B cell (primary cell): Measurements from ENCODE around the gene NR3C2.

Experiments
- EZH2 ChIP-seq: IDR thresholded peaks from 2 replicates; pipeline ENCODE4 v1.6.1; 2012; ENCODE audit warnings: borderline replicate concordance, low read depth, mild to moderate bottlenecking, moderate library complexity, low read length; ENCODE audit not compliant: insufficient read depth, poor library complexity, severe bottlenecking
- TF ChIP-seq, protein P1 (sequence below): fragments of 200-600 bp; IDR thresholded peaks from one replicate; pipeline ENCODE4 v1.8.0; 2022; ENCODE audit warnings: antibody characterized with exemption, mild to moderate bottlenecking

DNA sequence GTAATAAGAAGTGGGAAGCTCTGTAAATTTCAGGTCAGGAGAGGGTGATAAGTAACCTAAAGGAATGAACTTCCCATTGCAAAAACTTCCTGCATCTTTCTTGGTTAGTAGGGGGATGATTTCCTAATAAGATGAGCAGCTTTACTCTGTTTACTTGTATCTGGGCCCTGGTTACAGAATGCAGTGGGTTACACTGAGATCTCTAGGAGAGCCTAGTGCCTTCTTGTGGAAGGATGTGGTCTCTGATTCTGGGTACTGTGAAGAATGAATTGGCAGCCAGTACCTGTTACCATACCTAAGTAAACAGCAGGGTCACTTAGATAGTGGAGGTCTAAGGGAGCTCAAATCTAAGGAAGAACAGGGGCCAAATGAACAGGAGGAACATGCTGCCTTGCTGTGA is 389.8 kb downstream of the NR3C2 start:
- TF ChIP-seq EZH2 = no peak
- TF ChIP-seq, protein P1, sequence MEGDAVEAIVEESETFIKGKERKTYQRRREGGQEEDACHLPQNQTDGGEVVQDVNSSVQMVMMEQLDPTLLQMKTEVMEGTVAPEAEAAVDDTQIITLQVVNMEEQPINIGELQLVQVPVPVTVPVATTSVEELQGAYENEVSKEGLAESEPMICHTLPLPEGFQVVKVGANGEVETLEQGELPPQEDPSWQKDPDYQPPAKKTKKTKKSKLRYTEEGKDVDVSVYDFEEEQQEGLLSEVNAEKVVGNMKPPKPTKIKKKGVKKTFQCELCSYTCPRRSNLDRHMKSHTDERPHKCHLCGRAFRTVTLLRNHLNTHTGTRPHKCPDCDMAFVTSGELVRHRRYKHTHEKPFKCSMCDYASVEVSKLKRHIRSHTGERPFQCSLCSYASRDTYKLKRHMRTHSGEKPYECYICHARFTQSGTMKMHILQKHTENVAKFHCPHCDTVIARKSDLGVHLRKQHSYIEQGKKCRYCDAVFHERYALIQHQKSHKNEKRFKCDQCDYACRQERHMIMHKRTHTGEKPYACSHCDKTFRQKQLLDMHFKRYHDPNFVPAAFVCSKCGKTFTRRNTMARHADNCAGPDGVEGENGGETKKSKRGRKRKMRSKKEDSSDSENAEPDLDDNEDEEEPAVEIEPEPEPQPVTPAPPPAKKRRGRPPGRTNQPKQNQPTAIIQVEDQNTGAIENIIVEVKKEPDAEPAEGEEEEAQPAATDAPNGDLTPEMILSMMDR = no peak
